Right kidney (tissue), 1 donor: ENCODE results near the gene B4GALT6.

Experiments
- DNase-seq: peaks from one replicate; pipeline ENCODE4 v3.0.0-alpha.2; 2016

Gene B4GALT6

DNA sequence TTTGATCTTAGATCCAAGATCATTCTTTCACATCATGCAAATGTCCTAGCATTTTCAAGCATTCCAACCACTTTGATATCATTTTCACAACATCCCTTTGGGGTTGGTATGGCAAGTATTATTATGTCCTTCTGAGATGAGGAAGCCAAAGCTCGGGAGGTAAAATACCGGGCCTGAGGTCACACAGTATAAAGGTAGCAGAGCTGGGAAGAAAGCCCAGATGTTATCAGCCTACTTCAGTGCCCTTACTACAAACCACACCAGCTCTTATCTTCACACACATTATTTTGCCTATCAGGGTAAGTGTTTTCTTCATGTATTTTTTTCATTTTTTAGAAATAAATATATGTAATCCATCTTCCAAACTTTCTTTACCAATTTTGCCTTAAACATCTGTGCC is 4.2 kb upstream of the B4GALT6 start:
- DNase-seq, result no peak

DNA sequence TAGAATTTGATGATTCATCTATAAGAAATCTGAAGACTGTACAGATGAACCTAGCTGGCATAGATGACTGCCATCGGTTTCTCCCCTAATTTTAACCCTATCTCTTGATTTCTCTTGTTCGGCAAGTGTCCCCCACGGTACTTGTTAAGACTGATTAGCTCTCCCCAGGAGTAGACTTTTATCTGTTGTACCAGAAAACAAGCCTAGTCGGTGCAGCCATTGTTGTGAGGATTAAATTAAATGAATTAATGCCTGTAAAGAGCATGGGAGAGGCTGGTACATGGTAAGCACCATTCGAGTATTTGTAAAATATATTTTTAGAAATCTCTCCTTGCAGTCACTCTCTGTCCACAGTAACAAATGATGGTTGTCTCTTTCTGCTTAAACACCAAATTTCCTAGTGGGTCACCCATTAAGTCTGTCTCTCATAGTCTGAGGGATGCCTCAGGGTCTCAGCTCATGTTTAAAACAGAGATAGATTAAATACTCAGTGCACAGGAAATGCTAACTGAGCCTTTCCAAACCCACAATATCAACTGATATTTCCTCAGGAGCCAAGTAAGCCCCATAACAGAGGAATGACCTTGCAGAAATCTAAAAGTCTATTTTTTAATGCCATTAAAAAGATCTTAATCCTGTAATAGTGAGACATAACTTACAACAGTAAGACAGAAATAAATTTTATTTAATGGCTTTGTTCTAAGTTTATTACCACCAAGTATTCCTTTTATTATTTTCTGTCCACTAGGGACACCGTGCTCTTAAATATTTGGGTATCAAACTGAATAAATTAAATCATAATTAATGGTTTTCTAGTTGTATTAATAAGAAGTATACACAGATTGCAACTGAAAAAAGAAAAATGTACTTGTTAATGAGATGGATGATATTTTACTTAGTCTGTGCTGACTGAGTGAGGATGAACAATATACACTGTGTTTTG is 2.9 kb upstream of the B4GALT6 start:
- no peak for DNase-seq

GRCh38 chr18:31686572-31686971 is 2.2 kb upstream of the B4GALT6 start:
- no peak for DNase-seq

DNA sequence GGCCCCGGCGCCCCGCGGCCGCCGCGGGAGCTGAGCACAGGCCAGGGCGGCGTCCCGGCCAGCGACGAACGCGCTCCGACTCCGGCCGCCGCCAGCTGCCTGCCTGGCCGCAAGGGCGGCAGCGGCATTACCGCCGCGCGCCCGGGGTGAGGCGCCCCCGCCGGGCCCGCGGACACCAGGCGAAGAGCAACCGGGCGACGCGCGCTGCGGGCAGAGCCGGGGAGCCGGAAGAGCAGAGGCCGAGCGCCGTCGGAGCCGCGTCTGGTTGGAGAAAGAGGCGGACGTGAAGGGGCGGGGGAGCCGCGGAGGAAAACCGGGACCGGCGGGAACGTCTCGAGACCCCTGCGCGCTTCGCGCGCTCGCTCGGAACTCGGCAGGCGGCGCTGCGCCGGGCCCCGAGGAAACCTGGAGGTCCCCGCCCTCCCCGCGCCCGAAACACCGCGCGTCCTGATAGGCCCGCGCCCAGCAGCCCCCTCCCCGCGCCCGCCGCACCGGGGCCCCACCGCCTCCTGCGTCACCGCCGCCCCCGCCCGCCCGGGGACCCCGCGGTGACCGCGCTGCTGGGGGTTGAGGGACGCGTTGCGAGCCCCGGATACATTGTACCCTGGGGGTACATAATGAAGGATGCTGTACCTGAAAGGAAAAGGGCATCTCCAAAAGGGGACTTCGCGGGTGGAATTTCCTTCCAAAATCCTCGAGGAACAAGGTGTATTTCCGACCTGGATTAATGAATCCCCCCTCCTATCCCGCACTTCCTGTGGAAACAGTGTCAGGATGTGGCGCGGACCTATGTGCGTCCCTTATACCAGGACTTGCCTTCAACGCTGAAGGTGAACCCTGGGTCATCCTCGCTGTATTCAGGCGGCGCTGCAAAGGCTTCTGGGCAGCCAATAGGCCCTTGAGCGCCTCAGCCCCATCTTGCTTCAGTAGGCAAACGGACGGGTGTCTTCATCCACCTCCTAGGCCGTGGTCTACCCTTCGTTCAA is 1.0 kb upstream of the B4GALT6 start:
- DNase-seq, result peak; percentile 88

- DNase-seq, result no peak
Observed at GRCh38 chr18:31683968-31684278, 458 bp downstream of the B4GALT6 start.

DNA sequence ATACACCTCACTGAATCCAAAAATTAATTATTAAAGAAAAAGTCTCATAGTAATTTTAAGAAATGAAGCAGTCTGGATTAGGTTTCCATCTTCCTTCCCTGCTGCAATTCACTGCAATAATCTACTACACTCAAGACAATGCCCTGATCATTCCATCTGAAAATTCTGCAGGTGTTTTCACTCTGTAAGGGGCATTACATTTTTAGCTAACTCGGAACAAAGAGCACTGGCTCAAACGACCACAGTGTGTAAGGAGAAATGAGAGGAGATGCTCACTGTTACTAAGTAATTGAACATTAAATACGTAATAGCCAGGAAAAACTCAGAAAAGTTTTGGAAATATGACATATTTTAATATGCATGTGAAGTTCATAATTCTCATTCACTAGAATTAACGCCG is 1.3 kb downstream of the B4GALT6 start:
- DNase-seq, result no peak

DNA sequence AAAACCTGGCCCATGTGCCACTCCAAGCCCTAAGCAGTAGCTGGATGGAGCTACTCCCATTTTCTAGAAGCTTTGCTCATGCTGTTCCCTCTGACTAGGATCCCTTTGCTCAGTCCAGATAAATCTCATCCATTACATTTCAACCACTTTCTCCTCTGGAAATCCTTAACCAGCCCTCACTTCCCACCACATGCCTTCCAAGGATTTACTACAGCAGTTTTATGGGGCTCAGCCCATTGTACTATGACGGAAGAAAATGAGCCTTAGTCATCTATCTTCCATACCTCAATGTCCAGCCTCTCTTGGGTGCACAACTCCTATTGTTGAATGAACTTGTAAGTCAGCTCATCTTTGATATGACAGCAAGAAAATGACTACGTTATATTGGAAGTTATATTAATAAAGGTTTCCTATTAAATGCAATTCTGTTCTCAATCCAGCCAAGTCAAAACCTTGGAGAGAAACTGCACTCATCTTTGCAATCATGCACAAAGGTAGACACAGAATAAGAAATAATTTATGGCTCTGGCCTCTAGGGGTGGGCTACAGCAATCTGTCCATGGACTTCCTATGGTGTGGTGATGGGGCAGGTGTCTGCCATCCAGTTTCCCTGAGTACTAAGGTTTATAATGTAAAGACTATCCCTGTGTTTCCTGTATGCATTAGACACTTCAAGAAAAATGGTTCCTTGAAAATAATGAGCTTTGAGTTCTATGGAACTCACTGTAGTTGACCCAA is 3.4 kb downstream of the B4GALT6 start:
- no peak for DNase-seq

GRCh38 chr18:31680433-31680811 is 4.0 kb downstream of the B4GALT6 start:
- DNase-seq, result no peak

DNA sequence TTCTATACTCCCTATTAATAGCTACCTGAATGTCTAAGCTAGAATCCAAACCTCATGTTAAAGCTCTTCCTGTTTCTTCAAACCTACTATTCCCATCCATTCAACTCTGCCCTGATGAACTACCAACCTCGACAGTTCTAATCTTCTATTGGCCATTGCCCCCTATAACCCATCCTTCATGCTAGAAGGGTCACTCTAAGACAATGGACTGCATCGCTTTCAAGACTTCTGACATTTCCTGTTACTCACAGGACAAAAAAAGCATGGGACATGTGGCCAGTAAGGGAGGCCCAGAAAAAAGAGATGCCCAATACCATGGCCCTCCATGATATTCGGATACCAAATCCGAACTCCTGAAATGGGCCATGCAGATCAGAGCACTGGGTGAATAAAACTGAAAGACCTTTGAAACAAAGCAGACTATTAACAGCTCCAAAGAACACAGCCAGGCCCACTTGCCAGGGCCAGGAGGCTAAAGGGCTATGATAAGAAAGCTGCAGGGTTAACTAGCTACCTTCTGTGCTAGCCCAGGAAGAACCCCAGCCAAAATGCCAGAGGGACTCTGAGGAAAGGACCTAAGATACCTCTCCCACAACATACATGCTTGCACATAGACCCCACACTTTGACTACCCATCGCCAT is 4.5 kb downstream of the B4GALT6 start:
- no peak for DNase-seq

GRCh38 chr18:31679133-31679742 is 5.1 kb downstream of the B4GALT6 start:
- DNase-seq, result no peak

DNA sequence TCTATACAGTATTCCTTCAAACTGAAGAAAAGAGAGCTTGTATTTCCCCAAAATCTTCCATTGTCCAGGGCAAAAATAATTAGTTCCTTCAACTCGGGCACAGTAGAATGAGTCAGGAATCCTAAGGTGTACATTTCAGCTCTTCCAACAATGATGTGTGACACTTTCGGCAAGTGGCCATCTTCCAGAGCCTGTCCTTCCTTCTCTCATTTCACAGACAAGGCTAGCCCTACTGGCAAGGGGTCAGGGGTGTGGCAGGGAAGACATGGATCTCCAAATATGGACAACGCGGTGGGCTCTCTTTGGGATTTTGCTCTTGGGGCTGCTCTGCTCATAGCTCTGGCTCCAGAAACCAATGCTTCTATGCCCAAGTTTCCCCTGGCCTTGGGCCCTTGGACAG is 6.0 kb downstream of the B4GALT6 start:
- no peak for DNase-seq

DNA sequence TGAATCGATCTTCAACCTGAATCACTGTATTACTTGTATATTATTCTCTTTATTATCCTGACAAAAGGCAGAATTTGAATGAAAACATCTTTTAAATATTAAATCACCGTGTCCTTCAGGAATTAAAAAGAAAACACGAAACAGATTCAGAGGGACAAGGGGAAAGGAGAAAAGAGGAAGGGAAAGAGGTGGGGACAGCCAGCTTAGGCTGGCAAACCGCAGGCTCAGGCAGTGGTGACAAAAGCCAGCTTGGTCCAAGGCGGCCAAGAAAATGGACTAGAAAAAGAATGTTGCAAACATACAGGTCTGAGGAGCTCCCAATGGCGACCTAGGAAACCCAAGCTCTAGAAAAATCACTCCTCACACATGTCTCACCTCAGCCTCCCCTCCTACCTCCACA is 6.8 kb downstream of the B4GALT6 start:
- no peak for DNase-seq

DNA sequence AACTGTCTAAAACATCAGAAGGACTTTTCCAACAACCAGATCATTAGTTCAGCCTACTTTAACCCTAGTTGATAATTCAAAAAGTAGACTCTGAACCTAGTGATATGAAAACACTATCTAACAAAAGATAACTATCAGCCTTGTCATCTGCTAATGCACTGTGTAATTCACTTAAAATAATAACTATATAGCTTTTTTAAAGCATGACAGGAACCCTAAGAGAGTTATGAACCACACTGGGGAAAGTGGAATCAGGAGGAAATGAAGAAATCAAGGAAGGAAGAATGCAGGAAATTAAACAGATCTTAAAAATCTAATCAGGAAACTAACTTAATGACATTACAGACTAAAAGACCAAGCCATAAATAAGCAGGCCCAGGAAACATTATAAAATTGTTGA is 9.0 kb downstream of the B4GALT6 start:
- DNase-seq, result no peak

- DNase-seq, result no peak
Observed at GRCh38 chr18:31672628-31673135, 11.7 kb downstream of the B4GALT6 start.

DNA sequence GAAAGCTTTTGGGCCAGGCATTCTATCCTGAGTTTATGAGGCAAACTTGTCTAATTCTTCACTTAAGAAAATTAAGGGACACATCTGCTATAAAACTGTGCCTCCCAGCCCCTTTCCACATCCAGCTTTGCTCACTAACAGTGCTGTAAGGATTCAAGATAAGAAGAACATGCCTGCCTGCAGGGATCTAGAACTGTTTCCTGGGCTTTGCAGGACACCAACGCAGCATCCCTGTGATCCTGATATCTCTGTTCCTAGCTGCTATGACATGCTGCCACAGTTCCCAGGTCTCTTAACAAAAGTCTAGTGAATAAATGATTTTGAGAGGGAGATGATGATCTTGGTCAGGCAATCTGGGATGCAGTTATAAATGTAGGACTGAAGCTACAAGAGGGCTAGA is 12.4 kb downstream of the B4GALT6 start:
- no peak for DNase-seq

DNA sequence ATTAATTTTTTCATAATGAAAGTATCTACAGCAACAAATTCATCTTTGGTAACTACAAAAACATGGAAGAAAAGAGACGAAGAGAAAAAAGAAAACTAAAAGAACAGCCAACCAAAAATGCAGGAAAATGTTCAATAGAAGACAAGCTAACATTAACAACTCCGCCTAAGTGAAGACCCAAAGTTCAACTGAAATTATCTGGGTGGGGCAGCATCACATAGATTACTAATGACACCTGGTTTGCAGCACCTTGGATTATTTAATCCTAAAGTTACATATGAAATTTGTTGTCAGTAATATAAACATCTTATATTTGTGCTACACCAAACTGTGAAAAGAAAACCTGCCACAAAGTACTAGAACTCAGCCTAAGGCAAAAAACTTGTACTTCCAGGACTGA is 14.8 kb downstream of the B4GALT6 start:
- DNase-seq, result no peak

DNA sequence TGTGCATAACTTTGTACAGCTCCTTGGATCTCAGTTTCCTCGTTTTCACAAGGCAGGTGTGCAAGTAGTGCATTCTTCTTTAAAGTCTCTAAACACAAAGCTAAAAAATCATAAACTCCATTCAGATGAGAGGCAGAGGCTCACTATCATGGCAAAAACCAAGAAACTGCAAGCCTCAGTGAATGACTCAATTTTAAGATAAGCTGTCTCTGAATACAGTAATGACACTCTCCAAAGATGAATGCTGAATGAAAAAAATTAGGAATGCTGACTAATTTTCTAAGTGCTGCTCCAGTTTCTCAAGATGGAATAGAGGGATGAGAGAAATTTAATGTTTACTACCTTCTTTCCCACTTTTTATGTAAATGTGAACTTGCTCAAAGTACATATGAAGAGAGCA is 17.2 kb downstream of the B4GALT6 start:
- no peak for DNase-seq

GRCh38 chr18:31666055-31666454 is 18.3 kb downstream of the B4GALT6 start:
- DNase-seq, result no peak

DNA sequence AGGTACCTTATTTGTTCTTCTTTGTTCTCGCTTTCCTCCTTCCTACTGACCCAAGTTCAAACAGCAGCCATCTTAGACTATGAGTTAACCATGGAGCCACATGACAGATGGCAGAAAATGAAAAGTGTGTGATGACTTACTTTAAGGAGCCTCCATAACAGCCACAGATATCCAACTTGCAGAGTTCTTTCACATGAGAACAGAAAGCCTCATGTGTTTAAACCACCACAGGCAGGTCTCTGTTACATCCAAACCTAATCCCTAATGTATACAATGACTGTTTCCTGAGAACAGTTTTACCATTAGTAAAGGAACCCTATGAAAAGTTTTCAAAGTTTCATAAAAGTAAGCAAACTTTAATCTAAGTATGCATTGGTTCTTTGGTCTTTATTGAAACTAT is 20.3 kb downstream of the B4GALT6 start:
- no peak for DNase-seq

- no peak for DNase-seq
Observed at GRCh38 chr18:31661965-31662364, 22.4 kb downstream of the B4GALT6 start.

GRCh38 chr18:31660763-31661162 is 23.6 kb downstream of the B4GALT6 start:
- no peak for DNase-seq
